HG03565 (cell line): ENCODE data around the gene CYP2D6.
"Not testable (repeated sequence)": the region's sequence is repeated elsewhere in the genome, so short reads cannot be mapped to it uniquely, and the experiment has no call there.

ENCODE experiments used
- ATAC-seq: cut with Tn5 transposase; IDR thresholded peaks from one replicate; pipeline ENCODE4 v1.9.1; 2021; ENCODE audit warnings: mild to moderate bottlenecking, moderate library complexity; ENCODE audit not compliant: unreplicated experiment

CYP2D6 gene

DNA sequence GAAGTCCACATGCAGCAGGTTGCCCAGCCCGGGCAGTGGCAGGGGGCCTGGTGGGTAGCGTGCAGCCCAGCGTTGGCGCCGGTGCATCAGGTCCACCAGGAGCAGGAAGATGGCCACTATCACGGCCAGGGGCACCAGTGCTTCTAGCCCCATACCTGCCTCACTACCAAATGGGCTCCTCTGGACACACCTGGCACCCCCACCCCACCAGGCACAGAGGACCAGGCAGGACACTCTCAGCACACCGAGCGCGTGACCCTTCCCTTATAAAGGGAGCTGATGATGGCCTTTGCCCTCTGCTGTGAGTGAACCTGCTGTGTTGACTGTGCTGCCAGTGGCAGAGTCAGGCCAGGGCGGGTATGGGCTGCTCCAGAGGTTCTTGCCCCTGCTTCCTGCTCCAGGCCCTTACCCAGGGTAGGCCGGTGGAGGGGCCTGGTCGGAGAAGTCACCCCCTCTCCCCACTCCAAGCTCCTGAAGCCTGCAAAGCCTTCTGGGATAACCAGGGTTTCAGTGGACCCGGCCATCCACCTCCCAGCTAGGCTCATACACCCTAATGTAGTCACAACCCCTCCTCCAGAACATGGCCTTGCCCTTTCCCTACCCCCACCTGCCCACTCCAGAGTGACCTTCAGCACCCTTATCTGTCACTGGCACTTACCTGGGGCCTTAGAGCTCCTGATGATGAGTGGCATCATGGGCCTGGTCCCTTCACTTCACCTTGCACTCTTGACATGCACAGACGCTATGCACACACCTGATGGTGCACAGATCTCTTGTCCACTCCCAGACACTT, at the start of gene CYP2D6:
Gene CYP2D6 (minus strand): TSS at position 172 of the 793 bp plus-strand sequence. CDS start 19 bp downstream, at position 153.
- ATAC-seq, result not testable (repeated sequence)

DNA sequence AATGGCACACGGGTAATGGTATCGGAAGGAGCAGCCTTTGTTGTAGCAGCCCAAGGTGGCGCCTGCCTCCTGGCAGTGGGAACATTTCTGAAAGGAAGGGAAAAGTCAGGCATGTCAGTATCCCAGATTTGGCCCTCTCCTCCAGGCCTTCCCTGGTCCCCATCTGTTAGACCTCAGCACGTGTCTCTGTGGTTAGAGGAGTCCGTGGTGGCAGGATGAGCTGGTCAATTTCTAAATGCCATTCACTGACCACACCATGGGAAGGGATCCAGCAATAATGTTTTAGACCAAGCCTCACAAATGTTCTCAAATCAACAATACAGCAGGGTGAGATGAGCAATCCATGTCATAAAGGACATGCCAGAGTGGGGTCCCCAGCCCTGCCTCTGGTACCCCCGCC, 49.0 kb upstream of the CYP2D6 start:
- no peak for ATAC-seq

DNA sequence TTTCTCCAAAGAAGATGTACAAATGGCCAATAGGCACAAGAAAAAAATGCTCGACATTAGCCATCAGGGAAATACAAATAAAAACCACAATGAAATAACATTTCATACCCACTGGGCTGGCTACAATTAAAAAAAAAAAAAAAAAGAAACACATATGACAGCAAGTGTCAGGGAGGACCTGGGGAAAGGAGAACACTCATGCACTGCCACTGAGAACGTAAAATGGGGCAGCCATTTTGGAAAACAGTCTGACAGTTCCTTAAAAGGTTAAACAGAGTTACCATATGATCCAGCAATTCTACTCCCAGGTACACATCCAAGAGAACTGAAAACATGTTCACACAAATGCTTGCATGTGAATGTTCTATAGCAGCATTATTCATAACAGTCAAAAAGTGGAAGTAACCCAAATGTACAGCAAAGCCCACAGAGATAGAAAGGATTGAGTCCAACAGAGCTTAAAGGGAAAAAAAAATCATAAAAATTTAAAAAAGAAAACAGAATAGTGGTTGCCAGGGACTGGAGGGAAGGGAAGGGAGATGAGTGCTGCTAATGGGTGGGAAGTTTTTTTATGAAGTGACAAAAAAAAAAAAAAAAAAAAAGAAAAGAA, 48.4 kb upstream of the CYP2D6 start:
- ATAC-seq, result no peak

DNA sequence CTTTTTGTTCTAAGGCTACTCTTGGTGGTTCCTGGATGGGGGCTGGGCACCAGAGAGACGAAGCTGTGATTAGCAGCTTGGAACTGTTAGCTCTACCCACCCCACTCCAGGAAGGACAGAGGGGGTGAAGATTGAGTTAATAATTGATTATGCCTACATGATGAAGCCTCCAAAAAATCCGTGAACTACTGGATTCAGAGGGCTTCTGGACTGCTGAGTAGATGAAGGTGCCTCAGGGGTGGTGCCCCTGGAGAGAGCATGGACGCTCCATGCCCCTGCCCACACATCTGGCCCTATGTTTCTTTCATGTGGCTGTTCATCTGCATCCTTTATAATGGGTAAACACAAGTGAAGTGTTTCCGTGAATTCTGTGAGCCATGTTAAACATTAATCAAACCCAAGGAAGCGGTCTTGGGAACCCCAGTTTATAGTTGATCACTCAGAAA, 47.3 kb upstream of the CYP2D6 start:
- no peak for ATAC-seq

DNA sequence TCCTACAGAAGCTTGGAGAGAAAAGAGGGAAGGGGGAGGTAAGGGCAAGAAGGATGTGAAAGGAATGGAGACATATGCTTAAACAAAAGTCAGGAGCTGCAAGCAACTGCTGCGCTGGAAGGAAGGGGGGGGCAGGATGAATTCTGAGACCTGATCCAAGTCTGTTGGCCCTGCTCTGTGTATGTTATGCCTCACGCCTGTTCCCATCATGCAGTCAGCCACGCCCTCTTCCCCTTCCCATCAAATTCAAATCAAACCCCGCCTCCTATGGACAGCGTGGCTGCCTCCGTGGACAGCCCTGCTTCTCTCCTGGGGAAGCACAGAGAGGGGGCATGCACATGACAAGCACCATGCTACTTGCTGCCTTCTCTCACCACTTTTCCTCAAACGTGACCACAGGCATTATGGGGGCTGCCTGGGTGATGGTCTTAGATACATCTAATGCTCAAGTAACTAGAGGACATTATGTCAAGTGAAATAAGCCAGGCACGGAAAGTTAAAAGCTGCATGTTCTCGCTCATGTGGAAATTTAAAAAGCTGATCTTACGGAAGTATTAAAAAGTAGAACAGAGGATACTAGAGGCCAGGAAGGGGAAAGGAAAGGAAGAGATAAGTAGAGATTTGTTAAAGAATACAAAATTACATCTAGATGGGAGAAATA, 45.8 kb upstream of the CYP2D6 start:
- no peak for ATAC-seq

DNA sequence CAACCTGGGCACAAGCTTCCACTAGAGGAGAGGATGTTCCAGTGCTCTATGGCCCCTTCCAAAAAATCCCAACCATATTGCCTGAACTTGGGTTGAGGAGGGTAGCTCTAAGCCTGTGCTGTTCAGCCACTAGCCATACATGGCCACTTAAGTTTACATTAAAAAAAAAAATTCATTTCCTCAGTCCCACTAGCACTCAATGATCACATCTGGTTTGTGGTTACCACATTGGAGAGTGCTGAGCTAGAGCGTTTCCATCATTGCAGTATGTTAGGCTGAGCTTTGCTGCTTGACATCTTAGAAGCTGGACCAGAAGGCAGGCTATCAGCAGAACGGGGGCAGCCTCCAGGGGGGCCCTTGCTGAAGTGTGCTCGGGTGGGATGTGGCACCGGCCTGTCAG, 43.5 kb upstream of the CYP2D6 start:
- no peak for ATAC-seq

DNA sequence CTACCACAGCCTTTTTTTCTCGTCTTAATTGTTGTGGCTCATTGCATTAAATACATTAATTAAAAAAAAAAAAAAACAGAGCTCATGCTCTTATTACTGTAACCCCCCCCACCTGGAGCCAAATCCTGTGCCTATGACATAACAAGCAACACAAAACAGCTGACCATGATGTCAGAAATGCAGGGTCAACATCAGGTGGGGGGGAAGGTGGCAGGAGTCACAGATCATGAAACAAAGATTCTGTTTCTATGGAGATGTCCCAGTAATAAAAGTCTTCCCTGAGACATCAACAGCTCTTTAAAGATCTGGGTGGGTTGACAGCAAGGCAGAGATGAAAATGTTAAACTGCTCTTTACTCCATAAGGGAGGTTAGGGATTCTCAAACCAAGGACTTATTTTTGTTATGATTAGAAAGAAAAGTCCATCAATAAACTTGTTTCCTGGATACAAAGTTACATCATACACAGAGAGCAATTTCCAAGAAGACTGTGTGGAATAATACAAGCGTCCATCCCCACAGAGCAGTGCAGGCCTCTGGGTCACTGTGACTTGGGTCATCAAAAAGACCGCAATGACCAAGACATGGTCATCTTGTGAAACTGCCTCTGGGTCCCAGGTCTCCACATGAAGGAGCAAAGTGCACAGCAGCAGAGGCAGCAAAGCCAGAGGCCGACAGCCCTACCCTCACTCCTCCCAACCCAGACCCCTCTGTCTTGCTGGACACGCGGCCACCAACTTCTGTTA, 42.7 kb upstream of the CYP2D6 start:
- ATAC-seq, result no peak

DNA sequence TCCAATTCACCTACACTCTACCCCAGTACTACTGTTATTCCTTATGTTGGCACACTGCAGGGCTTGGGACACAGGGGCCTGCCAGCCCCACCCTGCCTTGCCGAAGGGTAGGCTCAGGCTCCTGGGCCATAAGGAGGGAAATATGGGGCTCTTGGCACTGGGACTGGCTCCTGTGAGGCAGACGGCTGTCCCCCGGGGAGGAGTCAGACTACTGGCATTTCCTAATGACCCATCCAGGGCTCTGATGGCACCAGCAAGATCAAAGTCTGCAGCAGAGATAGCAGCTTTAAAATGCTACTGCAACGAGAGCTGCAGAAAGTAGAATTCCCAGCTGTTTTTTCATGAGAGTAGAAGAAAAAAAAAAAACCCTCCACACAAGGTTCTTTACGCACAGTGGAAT, 42.2 kb upstream of the CYP2D6 start:
- no peak for ATAC-seq

DNA sequence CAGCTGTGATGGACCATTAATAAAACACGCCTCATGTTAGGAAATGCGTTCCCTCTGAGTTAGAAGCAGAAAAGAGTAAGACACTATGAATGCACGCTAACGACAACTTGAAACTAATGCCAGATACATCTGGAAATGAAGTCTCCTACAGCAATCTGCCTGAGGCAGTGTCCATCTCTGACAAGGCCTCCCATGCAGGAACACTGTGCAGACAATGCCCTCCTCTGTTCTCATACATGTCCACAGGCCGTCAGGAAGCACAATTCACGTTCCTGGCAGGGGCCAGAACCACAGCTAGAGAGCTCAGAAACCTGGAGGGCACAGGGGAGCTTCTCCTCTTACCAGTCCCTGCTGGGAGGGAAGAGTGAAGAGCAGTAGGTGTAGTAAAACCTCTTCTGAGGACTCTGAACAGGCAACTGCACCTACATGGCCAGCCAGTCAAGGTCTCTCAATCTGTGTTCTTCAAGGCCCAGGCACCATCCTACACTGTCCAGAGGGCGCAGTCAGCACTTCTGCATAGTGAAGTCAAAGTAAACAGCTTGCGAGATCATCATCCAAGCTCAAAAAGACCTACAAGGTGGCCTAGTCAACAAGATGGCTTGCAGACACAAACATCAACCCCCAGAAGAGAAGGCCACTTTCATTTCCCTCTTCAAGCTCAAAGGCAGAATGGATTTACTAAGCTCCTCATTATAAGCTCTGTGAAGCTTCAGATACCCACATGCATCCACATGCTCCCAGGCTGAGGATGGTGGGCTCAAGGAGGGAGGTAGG, 41.5 kb upstream of the CYP2D6 start:
- no peak for ATAC-seq

DNA sequence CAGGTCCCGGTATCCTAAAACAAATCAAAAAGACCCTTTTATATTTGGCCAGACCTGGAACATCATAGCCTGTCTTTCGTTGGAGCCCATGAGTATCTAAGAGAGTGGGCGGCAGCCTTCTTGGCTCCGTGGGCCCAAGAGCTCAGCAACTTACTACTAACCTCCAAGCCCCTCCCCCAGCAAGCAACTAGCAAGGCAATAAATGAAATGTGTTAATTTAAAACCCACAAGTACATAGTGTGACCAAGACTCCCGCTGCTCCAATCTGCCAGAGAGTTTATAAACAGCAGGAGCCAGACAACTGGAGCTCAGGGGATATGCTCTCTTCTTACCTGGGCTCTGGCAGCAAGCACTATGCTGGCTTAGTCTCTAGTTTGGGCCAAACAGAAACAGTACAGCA, 40.8 kb upstream of the CYP2D6 start:
- no peak for ATAC-seq

DNA sequence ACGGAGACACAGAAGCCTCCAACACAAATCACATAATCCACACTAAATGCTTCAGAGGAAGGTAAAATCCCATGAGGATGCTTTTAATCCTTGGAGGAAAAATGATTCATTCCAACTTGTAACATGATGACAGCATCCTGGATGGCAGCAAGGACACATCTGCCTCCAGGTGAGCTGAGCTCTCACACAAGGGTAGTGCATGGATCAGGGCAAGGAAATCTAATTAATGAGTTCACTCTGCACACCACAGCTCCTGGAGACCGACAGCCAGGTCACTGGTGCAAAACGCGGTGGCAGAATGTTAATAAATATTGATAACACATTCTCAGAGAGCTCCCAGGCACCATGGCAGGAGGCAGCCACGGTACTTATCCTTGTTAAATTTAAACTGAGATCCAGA, 40.3 kb upstream of the CYP2D6 start:
- ATAC-seq, result no peak

DNA sequence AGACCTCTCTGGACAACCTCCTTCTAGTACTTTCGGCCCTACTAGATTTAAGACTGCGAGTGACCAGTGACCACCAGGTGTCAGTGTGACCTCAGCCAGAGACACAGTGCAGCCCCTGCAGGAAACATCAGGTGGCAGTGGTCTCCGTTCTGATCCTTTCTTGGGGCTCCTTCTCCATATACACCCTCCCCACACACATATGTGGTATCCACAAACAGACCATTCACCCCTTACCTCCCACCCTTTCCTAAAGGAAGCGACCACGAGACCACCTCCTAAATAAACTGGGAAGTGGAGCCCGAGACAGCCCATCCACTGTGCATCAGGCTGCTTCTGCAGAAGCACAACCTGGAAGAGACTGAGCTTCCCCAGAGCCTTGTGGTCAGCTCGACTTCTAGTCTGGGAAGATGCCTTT, 38.5 kb upstream of the CYP2D6 start:
- ATAC-seq, result peak; percentile 54

DNA sequence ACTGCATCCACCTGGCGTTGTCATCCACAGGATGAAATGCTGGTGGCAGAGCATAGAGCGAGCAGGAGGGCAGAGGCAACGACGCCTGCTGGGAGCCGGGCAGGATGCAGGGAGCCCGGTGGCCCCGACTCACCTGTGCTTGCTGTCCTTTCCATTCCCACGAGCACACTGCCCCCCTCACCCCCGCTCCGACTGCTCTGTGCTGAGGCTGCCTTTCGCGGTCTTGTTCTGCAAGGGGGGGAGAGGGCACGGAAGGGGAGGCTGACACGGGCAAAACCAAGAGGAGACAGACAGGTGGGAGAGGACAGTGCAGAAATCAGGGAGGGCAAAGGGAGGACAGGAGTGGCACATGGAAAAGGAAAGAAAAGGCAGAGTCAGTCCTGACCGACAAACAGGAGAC, 37.9 kb upstream of the CYP2D6 start:
- no peak for ATAC-seq

DNA sequence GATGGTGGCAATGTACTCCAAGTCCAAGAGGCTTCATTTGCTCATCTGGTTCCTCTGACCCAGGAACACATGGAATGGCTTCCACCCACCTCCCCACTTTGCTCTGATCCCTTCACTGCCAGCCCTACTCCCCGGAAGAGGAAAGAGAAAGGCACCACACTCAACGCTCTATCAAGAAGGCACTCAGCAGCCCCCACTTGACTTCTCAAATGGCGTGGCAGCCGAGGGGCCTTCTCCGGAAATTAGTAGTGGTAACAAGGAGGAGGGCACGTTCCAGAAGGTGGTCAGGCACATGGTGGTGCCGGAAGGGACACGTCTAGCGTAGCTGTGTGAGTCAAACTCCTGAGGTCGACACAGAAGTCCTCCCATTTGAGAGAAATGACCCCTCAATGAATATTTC, 36.5 kb upstream of the CYP2D6 start:
- ATAC-seq, result no peak

DNA sequence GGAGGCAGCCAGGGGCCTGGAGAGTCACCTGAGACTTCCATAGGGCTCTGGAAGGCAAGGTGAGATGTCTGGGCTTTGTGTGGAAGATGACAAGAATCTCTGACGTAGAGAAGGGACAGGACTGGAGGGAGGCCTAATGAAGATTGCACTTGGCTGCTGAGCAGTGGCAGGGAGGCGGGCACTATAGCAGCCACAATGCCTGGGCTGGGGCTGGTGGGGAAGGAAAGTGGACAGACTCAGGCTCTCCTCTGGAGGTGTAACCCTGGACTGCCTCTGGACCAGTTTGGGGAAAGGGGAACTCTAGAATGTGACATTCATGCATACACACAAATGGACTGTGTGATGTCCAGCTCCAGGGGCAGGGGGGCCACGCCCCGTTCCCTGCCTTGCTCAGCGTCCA, 34.3 kb upstream of the CYP2D6 start:
- ATAC-seq, result no peak

DNA sequence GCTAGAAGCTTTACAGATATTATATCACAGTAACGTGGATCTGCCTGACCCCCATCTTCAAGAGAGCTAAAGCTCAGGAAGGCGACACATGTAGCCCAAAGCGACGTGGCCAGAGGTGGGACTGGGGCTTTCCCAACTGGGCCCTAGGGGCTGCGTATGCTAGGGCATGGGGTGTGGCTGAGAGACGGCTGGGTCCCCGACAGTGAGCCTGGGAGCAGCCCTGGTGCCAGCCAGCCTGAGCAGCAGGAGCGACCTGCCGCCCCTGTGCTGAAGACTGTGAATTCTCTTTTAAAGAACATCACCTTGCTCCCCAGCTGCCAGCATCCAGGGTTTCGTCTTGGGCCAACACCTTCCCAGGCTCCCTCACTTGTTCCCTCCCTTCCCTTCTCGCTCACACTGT, 32.9 kb upstream of the CYP2D6 start:
- ATAC-seq, result no peak

DNA sequence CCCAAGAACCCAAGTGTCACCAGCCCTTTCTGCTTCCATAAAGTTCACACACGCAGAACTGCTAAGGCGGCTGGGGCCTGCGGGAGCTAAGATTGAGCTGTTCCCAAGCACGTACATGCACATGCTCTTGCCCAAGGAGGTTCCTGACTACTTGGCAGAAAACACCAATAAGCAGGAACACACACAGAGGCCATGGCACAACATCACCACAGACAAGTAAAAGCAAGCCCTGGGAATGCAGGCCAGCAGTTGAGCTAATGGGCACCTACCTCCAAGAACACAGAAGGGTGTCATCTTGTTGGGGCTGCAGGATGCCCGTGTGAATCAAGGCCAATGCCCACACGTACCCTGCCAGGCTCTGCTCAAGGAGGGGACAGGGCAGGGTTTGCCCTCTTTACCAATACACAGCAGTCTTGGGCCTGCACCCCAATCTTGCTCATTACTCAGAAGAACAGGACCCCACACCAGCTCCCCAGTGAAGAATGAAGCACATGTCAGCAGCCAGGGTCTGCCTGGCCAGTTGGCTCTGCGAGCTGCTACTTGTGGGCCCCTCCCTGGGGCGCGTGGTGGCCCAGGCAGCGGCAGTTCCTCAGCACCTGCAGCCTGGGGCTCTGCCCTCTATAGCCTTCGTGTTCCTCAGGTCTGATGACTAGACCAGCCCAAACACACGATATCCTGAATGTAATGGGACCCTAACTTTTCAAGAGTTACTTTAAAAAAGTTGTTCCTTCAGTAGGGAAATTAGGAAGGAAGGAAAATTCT, 32.3 kb upstream of the CYP2D6 start:
- ATAC-seq, result no peak

DNA sequence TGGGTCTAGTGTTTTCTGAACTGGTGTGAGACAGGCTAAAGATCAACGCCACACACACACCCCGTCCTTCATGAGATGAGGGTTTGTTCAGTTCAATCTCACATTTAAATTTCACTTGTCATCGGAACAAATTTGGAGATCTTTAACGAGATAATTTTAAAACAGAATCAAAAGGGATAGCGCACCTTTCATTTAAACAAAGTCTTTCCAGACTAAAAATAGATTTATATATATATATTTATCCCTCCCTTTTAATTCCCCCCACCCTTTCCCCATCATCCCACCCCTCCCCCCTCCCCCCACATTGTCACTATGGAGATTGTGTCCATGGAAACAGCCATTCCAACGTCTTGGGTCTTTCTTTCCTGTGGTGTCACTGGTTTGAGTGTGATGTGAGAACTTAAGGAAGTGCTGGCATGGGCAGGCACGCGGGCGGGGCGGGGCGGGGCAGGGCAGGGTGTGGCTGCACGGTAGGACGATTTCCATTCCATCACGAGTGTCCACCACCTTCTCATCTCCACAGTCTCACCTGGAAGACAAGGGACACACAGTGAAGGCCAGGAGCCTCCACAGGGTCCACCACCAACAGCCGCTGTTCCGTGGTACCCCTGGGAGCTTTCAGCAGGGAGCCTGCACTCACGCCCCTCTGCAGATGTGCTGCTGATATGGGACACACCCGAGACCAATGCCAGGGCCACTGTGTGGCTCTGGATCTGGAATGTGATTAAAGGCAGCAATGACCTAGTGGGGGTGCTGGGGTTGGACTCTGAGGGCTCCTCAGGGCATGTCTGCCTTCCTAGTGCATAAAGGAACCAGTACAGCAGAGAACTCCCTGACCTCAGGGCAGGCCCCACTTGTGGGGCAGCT, 30.5 kb upstream of the CYP2D6 start:
- no peak for ATAC-seq

DNA sequence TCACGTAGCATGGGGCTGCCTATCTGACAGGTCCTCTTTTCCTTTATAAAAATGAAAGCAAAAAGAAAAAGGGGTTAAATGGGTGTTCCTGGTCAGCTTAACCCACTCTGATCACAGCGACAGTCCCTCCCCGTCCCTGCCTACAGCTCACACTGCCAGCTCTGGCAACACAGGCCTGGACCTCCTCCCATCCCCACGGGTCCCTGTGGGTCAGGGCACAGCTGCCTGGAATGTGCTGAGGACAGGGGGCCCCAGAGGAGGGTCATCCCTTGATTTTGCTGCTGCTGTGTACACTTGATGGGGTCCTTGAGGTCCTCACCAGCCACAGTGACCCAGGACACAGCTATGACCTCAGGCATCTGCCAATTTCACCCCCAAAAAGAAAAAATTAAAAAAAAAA, 29.6 kb upstream of the CYP2D6 start:
- ATAC-seq, result no peak
